Smooth muscle cell (in vitro differentiated cells): Measurements from ENCODE around the gene TMEM126B. TPM values are rescaled to one million over a fixed set of nuclear protein-coding genes. Genes with fewer than 3 reads are reported as not detected.
A peak's percentile ranks its signal among the peaks of the same experiment; 100 is the strongest.

ENCODE experiments used
- DNase-seq: peaks from one replicate; lab custom pipeline; 2025; ENCODE audit not compliant: unreplicated experiment; lab: John Stamatoyannopoulos, UW
- H2AFZ ChIP-seq: fragments of 200-600 bp; sonication (generic); 2 replicates; pipeline ENCODE4 v1.6.0; 2016; ENCODE audit warnings: antibody characterized with exemption, low read depth, mild to moderate bottlenecking
- H3F3A ChIP-seq: fragments of 200-600 bp; sonication (generic); 2 replicates; pipeline ENCODE4 v1.6.0; 2017; ENCODE audit warnings: antibody characterized with exemption, low read depth
- H3K27ac ChIP-seq: fragments of 200-600 bp; sonication (generic); 2 replicates; pipeline ENCODE4 v1.5.1; 2016; ENCODE audit warnings: low read depth, mild to moderate bottlenecking
- H3K27me3 ChIP-seq: fragments of 200-600 bp; sonication (generic); 2 replicates; pipeline ENCODE4 v1.6.1; 2016; ENCODE audit warnings: low read depth, mild to moderate bottlenecking
- H3K36me3 ChIP-seq: fragments of 200-600 bp; sonication (generic); 2 replicates; pipeline ENCODE4 v1.5.1; 2016; ENCODE audit warnings: low read depth
- H3K4me1 ChIP-seq: fragments of 200-600 bp; sonication (generic); 2 replicates; pipeline ENCODE4 v1.5.1; 2016; ENCODE audit warnings: low read depth
- H3K4me2 ChIP-seq: fragments of 200-600 bp; sonication (generic); 2 replicates; pipeline ENCODE4 v1.6.0; 2016; ENCODE audit warnings: mild to moderate bottlenecking
- H3K4me3 ChIP-seq: fragments of 200-600 bp; sonication (generic); 2 replicates; pipeline ENCODE4 v1.5.1; 2016; ENCODE audit warnings: mild to moderate bottlenecking
- H3K79me2 ChIP-seq: fragments of 200-600 bp; sonication (generic); 2 replicates; pipeline ENCODE4 v1.6.0; 2016; ENCODE audit warnings: low read depth, mild to moderate bottlenecking
- H3K9ac ChIP-seq: fragments of 200-600 bp; sonication (generic); 2 replicates; pipeline ENCODE4 v1.6.0; 2016; ENCODE audit warnings: low read depth
- H3K9me3 ChIP-seq: fragments of 200-600 bp; sonication (generic); replicated peaks from 2 replicates; pipeline ENCODE4 v1.5.1; 2016; ENCODE audit warnings: low read depth
- H4K20me1 ChIP-seq: fragments of 200-600 bp; sonication (generic); 2 replicates; pipeline ENCODE4 v1.6.0; 2016; ENCODE audit warnings: low read depth
- CTCF ChIP-seq: fragments of 200-600 bp; sonication (generic); IDR thresholded peaks from 2 replicates; pipeline ENCODE4 v1.5.1; 2017; ENCODE audit warnings: borderline replicate concordance, mild to moderate bottlenecking, antibody characterized with exemption; ENCODE audit not compliant: insufficient read depth, poor library complexity, severe bottlenecking
- WGBS: methylation state at CpG from one replicate; pipeline ENCODE4 v1.1.7; 2016; ENCODE audit warnings: low lambda C conversion rate; 5-methylcytosine and 5-hydroxymethylcytosine counted together
- polyA plus RNA-seq: library from polyadenylated mRNA; unstranded; fragments of >200 nt; fragmentation: Nextera tagmentation; extraction: Ambion mirVana; gene quantifications from 2 replicates; pipeline ENCODE4 v1.2.1, GENCODE V29; 2016
- total RNA-seq: library from RNA; depleted of rRNA; stranded (reverse); fragments of >200 nt; gene quantifications from 2 replicates; pipeline ENCODE4 v1.2.3, GENCODE V29; 2014

The TMEM126B gene
- total and polyA plus RNA-seq, 2 experiments from 2014 or later = 49.7 to 76.8 TPM

- H2AFZ ChIP-seq = no peak overlapping the region
- no peak overlapping the region for H3K9ac ChIP-seq
- H3K4me3 ChIP-seq = no peak overlapping the region
- peaks cover 67% of the 10 kb centered on the region for H4K20me1 ChIP-seq
- no peak for DNase-seq
- no peaks in the 10 kb centered on the region for H3K9me3 ChIP-seq
- peaks cover 32% of the 10 kb centered on the region for H3F3A ChIP-seq
- peaks cover 31% of the 10 kb centered on the region for H3K4me1 ChIP-seq
- TF ChIP-seq CTCF = no peak
- peaks cover 19% of the 10 kb centered on the region for H3K36me3 ChIP-seq
- peak overlapping the region; percentile 34 for H3K27ac ChIP-seq
- no peak overlapping the region for H3K4me2 ChIP-seq
- 97% methylated on average over 1 of the region's 1 CpG for WGBS
- peaks cover 54% of the 10 kb centered on the region for H3K79me2 ChIP-seq
- no peaks in the 10 kb centered on the region for H3K27me3 ChIP-seq
Observed at GRCh38 chr11:85656777-85657176, 28.4 kb downstream of the TMEM126B start.

- Histone ChIP-seq H3K9me3 (no peaks in the 10 kb centered on the region), H4K20me1 (peaks cover 81% of the 10 kb centered on the region), H3K9ac (no peak overlapping the region), H3K27ac (peak overlapping the region; percentile 45), H3K36me3 (peaks cover 19% of the 10 kb centered on the region), H2AFZ (no peak overlapping the region), H3F3A (peaks cover 32% of the 10 kb centered on the region), H3K4me3 (no peak overlapping the region), H3K79me2 (peaks cover 68% of the 10 kb centered on the region), H3K4me1 (peaks cover 45% of the 10 kb centered on the region), H3K27me3 (no peaks in the 10 kb centered on the region), H3K4me2 (no peak overlapping the region)
- WGBS = 78% methylated on average over 1 of the region's 1 CpG
- no peak for DNase-seq
- TF ChIP-seq CTCF = no peak
Observed at GRCh38 chr11:85658180-85658579, 29.8 kb downstream of the TMEM126B start.

GRCh38 chr11:85661972-85662664 is 33.7 kb downstream of the TMEM126B start:
- H3K36me3 ChIP-seq = peaks cover 9% of the 10 kb centered on the region

More at GRCh38 chr11:85661972-85662664, 33.7 kb downstream of the TMEM126B start:
- peaks cover 70% of the 10 kb centered on the region for H3K79me2 ChIP-seq
- H3K27ac ChIP-seq = peak overlapping the region; percentile 13
- H3F3A ChIP-seq = peaks cover 17% of the 10 kb centered on the region
- peaks cover 73% of the 10 kb centered on the region for H4K20me1 ChIP-seq
- H3K9me3 ChIP-seq = no peaks in the 10 kb centered on the region
- TF ChIP-seq CTCF = no peak
- H3K9ac ChIP-seq = peak overlapping the region; percentile 97
- 28% methylated on average over 4 of the region's 4 CpGs for WGBS
- H3K4me1 ChIP-seq = peaks cover 50% of the 10 kb centered on the region
- no peak overlapping the region for H2AFZ ChIP-seq
- peak overlapping the region; percentile 97 for H3K4me2 ChIP-seq
- DNase-seq = no peak
- H3K27me3 ChIP-seq = no peaks in the 10 kb centered on the region
- peak overlapping the region; percentile 94 for H3K4me3 ChIP-seq
